ENCODE measurements around the gene PIEZO2. TPM values are rescaled to one million over a fixed set of nuclear protein-coding genes. Genes with fewer than 3 reads are reported as not detected.

Gene PIEZO2
- total RNA-seq, 1 experiment from 2014 or later, result 10.7 TPM

DNA sequence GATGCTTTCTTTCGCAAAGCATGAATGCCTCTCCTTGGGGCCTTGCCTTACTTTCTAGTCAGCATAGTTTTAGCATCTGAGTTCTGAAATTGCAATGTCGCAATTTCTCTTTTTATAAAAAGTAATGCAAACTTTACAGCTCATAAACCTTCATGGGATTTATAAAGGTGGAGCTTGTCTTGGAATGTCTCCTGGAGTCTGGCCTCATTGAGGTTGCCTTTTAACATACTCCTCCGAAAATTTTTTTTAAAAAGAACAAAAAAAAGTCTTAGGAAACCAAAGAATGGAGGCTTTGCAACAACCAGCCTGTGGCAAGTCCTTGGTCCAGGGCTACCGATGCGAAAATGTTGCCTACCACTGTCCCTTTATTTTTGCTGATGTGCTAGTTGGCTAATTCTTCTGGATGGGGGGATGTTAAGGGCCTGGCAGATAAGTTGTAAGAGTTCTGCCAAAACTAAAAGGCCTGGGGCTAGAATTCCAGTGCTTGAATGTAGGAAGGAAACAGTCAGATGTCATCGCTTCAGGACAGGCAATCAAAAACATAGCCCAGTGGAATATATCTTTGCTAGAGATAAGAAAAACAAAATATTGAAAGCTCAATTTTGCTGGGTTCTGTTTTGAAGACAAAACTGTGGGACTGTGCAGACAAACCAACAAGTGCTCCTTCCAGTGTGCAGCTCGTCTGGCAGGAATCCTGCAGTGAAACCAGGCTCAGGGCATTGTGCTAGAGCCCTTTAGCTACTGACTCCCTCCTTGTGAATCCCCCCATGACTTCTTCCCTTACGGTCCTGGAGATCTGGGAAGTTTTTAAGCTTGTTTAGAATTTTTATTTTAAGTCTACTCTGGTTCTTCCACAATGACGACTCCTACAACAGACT lies 213.0 kb downstream of the PIEZO2 start:
- H3K27me3 Mint-ChIP-seq (ENCODE audit: low read depth), result no peaks in the 10 kb centered on the region
- H3K27ac Mint-ChIP-seq, result no peak overlapping the region
- POLR2A ChIA-PET, result no interaction called here
- DNase-seq (ENCODE audit: low spot score), result no peak
- CTCF ChIA-PET, result no interaction called here
- TF ChIP-seq ZNF281 (CRISPR knock-in tag; IDR thresholded peaks at IDR 0.05), result no peak
- no peak for TF ChIP-seq RELA (CRISPR knock-in tag; IDR thresholded peaks at IDR 0.05; ENCODE audit: borderline replicate concordance)
- no peak for TF ChIP-seq GTF2I (CRISPR knock-in tag; conservative IDR thresholded peaks at IDR 0.05)
- no peak for TF ChIP-seq E2F5 (CRISPR knock-in tag; IDR thresholded peaks at IDR 0.05)
- no peak for TF ChIP-seq ZNF138 (CRISPR knock-in tag; conservative IDR thresholded peaks at IDR 0.05)
- no peak for TF ChIP-seq FOXK1 (CRISPR knock-in tag; IDR thresholded peaks at IDR 0.05)
- H3K4me3 Mint-ChIP-seq, result no peak overlapping the region
- H3K36me3 Mint-ChIP-seq, result 0 out of 2 replicates have a peak, but pooled peaks cover 2% of the 10 kb centered on the region
- H3K4me1 Mint-ChIP-seq, result peaks cover 32% of the 10 kb centered on the region
- H3K9me3 Mint-ChIP-seq, result peaks cover 5% of the 10 kb centered on the region; the same call in 1 of the 2 replicates
- no peak for ATAC-seq

DNA sequence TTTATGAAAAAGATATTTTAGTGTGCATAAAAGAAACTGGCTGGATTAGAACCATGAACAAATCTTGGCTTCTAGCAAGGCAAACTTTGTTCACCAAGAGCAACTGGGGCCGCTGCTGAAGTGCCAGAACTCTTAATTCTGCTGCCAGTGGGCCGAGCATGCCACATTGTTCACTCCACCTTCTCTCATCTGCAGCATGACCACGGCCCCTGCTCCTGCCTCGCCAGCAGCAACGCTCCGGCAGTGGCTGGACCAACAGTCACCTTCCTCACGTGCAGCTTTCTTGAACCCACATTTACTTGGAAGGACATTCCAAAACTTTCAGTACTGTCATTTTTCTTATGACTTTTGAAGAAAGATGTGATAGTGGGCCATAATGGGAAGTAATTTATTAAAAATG lies 213.8 kb downstream of the PIEZO2 start:
- no peak for ATAC-seq
- Mint-ChIP-seq H3K4me3 (no peak overlapping the region), H3K27me3 (ENCODE audit: low read depth) (no peaks in the 10 kb centered on the region), H3K36me3 (0 out of 2 replicates have a peak, but pooled peaks cover 2% of the 10 kb centered on the region), H3K9me3 (peaks cover 3% of the 10 kb centered on the region; the same call in 1 of the 2 replicates), H3K4me1 (peaks cover 33% of the 10 kb centered on the region), H3K27ac (no peak overlapping the region)
- ChIA-PET POLR2A (no interaction called here), CTCF (no interaction called here)
- TF ChIP-seq, protein P1, sequence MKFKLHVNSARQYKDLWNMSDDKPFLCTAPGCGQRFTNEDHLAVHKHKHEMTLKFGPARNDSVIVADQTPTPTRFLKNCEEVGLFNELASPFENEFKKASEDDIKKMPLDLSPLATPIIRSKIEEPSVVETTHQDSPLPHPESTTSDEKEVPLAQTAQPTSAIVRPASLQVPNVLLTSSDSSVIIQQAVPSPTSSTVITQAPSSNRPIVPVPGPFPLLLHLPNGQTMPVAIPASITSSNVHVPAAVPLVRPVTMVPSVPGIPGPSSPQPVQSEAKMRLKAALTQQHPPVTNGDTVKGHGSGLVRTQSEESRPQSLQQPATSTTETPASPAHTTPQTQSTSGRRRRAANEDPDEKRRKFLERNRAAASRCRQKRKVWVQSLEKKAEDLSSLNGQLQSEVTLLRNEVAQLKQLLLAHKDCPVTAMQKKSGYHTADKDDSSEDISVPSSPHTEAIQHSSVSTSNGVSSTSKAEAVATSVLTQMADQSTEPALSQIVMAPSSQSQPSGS (CRISPR knock-in tag; IDR thresholded peaks at IDR 0.05; ENCODE audit: borderline replicate concordance, low read depth), result no peak
- no peak for TF ChIP-seq SMAD4 (CRISPR knock-in tag; IDR thresholded peaks at IDR 0.05)
- no peak for TF ChIP-seq GRHL2 (CRISPR knock-in tag; IDR thresholded peaks at IDR 0.05; ENCODE audit: insufficient replicate concordance, severe bottlenecking)
- TF ChIP-seq PREB (CRISPR knock-in tag; IDR thresholded peaks at IDR 0.05; ENCODE audit: borderline replicate concordance), result no peak
- no peak for TF ChIP-seq E2F4 (CRISPR knock-in tag; IDR thresholded peaks at IDR 0.05; ENCODE audit: borderline replicate concordance, low read depth)
- TF ChIP-seq RORB (CRISPR knock-in tag; IDR thresholded peaks at IDR 0.05), result no peak
- no peak for TF ChIP-seq SOX15 (CRISPR knock-in tag; IDR thresholded peaks at IDR 0.05)
- no peak for TF ChIP-seq FOXP1 (CRISPR knock-in tag; IDR thresholded peaks at IDR 0.05; ENCODE audit: borderline replicate concordance)
- no peak for TF ChIP-seq MXD4 (CRISPR knock-in tag; IDR thresholded peaks at IDR 0.05; ENCODE audit: borderline replicate concordance)
- TF ChIP-seq HMGA2 (CRISPR knock-in tag; IDR thresholded peaks at IDR 0.05), result no peak
- no peak for TF ChIP-seq AFF4 (CRISPR knock-in tag; IDR thresholded peaks at IDR 0.05; ENCODE audit: borderline replicate concordance)
- no peak for TF ChIP-seq CDX4 (CRISPR knock-in tag; IDR thresholded peaks at IDR 0.05; ENCODE audit: borderline replicate concordance)
- no peak for TF ChIP-seq CBFB (CRISPR knock-in tag; IDR thresholded peaks at IDR 0.05; ENCODE audit: low read depth)
- TF ChIP-seq ZNF423 (CRISPR knock-in tag; IDR thresholded peaks at IDR 0.05), result no peak
- no peak for DNase-seq (ENCODE audit: low spot score)
